Neural crest cell (in vitro differentiated cells): ENCODE measurements around the gene XRCC2. TPM values are rescaled to one million over a fixed set of nuclear protein-coding genes. Genes with fewer than 3 reads are reported as not detected.

Source experiments
- DNase-seq: peaks from one replicate; pipeline ENCODE4 v3.0.0; 2021; ENCODE audit warnings: low read depth, mixed read lengths, low spot score
- H3K27ac Mint-ChIP-seq: one replicate; pipeline ENCODE4 v1.8.0; 2021; ENCODE audit warnings: mild to moderate bottlenecking, mixed read lengths; ENCODE audit not compliant: unreplicated experiment
- H3K27me3 Mint-ChIP-seq: 2 replicates; pipeline ENCODE4 v1.8.0; 2021; ENCODE audit warnings: low read depth, mild to moderate bottlenecking, mixed read lengths
- H3K36me3 Mint-ChIP-seq: 2 replicates; pipeline ENCODE4 v1.8.0; 2021; ENCODE audit warnings: low read depth, mild to moderate bottlenecking, mixed read lengths
- H3K4me1 Mint-ChIP-seq: 2 replicates; pipeline ENCODE4 v1.8.0; 2021; ENCODE audit warnings: mixed read lengths
- H3K4me3 Mint-ChIP-seq: one replicate; pipeline ENCODE4 v1.8.0; 2021; ENCODE audit warnings: mild to moderate bottlenecking, mixed read lengths
- H3K9me3 Mint-ChIP-seq: 2 replicates; pipeline ENCODE4 v1.8.0; 2021; ENCODE audit warnings: mixed read lengths
- CTCF ChIP-seq: fragments of 200-600 bp; sonication (generic); conservative IDR thresholded peaks from 2 replicates; pipeline ENCODE4 v1.5.0; 2021; ENCODE audit warnings: antibody characterized with exemption, mild to moderate bottlenecking
- total RNA-seq: library from RNA; stranded (reverse); gene quantifications from 2 replicates; pipeline ENCODE4 v1.2.1, GENCODE V29; 2021

XRCC2 gene
- total RNA-seq, 1 donor from 2014 or later, result 28.2 TPM

GRCh38 chr7:152677808-152678670 lies 2.1 kb upstream of the XRCC2 start:
- Mint-ChIP-seq H3K27me3 (no peaks in the 10 kb centered on the region), H3K9me3 (no peaks in the 10 kb centered on the region), H3K27ac (no peak overlapping the region), H3K4me3 (peak overlapping the region; percentile 82), H3K36me3 (no peaks in the 10 kb centered on the region), H3K4me1 (peaks cover 16% of the 10 kb centered on the region)
- no peak for TF ChIP-seq CTCF
- no peak for DNase-seq

- peaks cover 2% of the 10 kb centered on the region for H3K36me3 Mint-ChIP-seq
- H3K27me3 Mint-ChIP-seq, result no peaks in the 10 kb centered on the region
- H3K4me1 Mint-ChIP-seq, result peaks cover 27% of the 10 kb centered on the region
- peak; percentile 9 for DNase-seq
- H3K27ac Mint-ChIP-seq, result peak overlapping the region; percentile 60
- no peaks in the 10 kb centered on the region for H3K9me3 Mint-ChIP-seq
- no peak for TF ChIP-seq CTCF
- H3K4me3 Mint-ChIP-seq, result peak overlapping the region; percentile 92
Observed at GRCh38 chr7:152674860-152675758, 832 bp downstream of the XRCC2 start.

GRCh38 chr7:152673897-152674296 lies 2.0 kb downstream of the XRCC2 start:
- Mint-ChIP-seq H3K36me3 (peaks cover 2% of the 10 kb centered on the region), H3K4me1 (peaks cover 27% of the 10 kb centered on the region), H3K9me3 (no peaks in the 10 kb centered on the region), H3K27ac (no peak overlapping the region), H3K27me3 (no peaks in the 10 kb centered on the region), H3K4me3 (peak overlapping the region; percentile 77)
- DNase-seq, result no peak
- TF ChIP-seq CTCF, result no peak

- Mint-ChIP-seq H3K36me3 (peaks cover 7% of the 10 kb centered on the region), H3K27ac (no peak overlapping the region), H3K9me3 (no peaks in the 10 kb centered on the region), H3K4me1 (peaks cover 27% of the 10 kb centered on the region), H3K27me3 (no peaks in the 10 kb centered on the region), H3K4me3 (no peak overlapping the region)
- TF ChIP-seq CTCF, result no peak
- DNase-seq, result no peak
Observed at GRCh38 chr7:152672626-152673025, 3.3 kb downstream of the XRCC2 start.

- Mint-ChIP-seq H3K27ac (no peak overlapping the region), H3K9me3 (peaks cover 2% of the 10 kb centered on the region), H3K36me3 (peaks cover 9% of the 10 kb centered on the region), H3K4me3 (no peak overlapping the region), H3K4me1 (peaks cover 20% of the 10 kb centered on the region), H3K27me3 (no peaks in the 10 kb centered on the region)
- no peak for DNase-seq
- TF ChIP-seq CTCF, result no peak
Observed at GRCh38 chr7:152669758-152670157, 6.2 kb downstream of the XRCC2 start.
